Spinal cord (tissue), 10 donors: Measurements from ENCODE around the gene MYO1A. TPM values are rescaled to one million over a fixed set of nuclear protein-coding genes. Genes with fewer than 3 reads are reported as not detected.

Experiments used
- DNase-seq, 6 donors: peaks; one replicate each; pipeline versions ENCODE4 v3.0.0 to v3.0.0-alpha.2; 2013 to 2015; ENCODE audit warnings: low spot score in 6 of 6, low read depth in 4 of 6
- H3K27ac ChIP-seq: one replicate; pipeline ENCODE4 v1.5.1; 2013; ENCODE audit warnings: low read depth, low read length, control low read depth
- H3K27me3 ChIP-seq: one replicate; pipeline ENCODE4 v1.6.1; 2013; ENCODE audit warnings: low read length; ENCODE audit not compliant: control insufficient read depth, insufficient read depth
- H3K36me3 ChIP-seq: one replicate; pipeline ENCODE4 v1.6.1; 2013; ENCODE audit warnings: low read length; ENCODE audit not compliant: control insufficient read depth, insufficient read depth
- H3K4me1 ChIP-seq: one replicate; pipeline ENCODE4 v1.6.1; 2013; ENCODE audit warnings: low read length; ENCODE audit not compliant: control insufficient read depth, insufficient read depth
- H3K4me3 ChIP-seq: one replicate; pipeline ENCODE4 v1.5.1; 2013; ENCODE audit warnings: low read depth, low read length, control low read depth
- H3K9me3 ChIP-seq: one replicate; pipeline ENCODE4 v1.6.1; 2013; ENCODE audit warnings: low read length; ENCODE audit not compliant: control insufficient read depth, insufficient read depth
- WGBS: methylation state at CpG from one replicate; pipeline ENCODE4 v1.1.5; 2013; ENCODE audit warnings: missing lambda C conversion rate; ENCODE audit not compliant: insufficient coverage; 5-methylcytosine and 5-hydroxymethylcytosine counted together
- polyA plus RNA-seq, 2 donors: library from polyadenylated mRNA; unstranded; fragments of 120-200 nt; gene quantifications; one replicate each; pipeline ENCODE4 v1.2.1, GENCODE V29; 2013; ENCODE audit not compliant: insufficient read length in 2 of 2
- total RNA-seq, 2 donors: library from RNA; depleted of rRNA in 1 of 2; stranded (reverse); fragments of 120-200 nt in 1 of 2; fragments of >200 nt in 1 of 2; gene quantifications; one replicate each; pipeline versions ENCODE4 v1.2.3 to v1.2.4, GENCODE V29; 2013 to 2014
- donor health status: healthy.

MYO1A gene
- total and polyA plus RNA-seq, 4 donors: 0.17 to 0.69 (median 0.28) TPM; not detected in 1

DNA sequence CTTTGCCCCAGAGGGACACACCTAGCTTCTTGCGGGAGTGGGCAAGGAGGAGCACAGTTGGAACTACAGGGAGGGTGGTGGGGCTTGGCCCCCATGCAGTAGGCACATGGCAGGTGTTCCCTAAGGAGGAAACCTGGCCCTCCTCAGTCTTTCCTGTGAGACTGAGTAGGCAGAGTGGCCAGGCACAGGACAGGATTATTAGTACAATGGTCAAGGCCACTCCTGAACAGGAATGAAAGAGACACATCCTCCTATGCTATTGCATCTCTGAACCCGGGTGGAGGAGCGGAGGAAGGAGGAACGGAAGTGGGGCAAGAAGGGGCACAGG, 846 bp downstream of the MYO1A start:
- DNase-seq: no peak
- Histone ChIP-seq H3K9me3 (no peaks in the 10 kb centered on the region), H3K4me1 (no peaks in the 10 kb centered on the region), H3K27ac (no peak overlapping the region), H3K36me3 (no peaks in the 10 kb centered on the region), H3K4me3 (no peak overlapping the region), H3K27me3 (no peaks in the 10 kb centered on the region)
- 100% methylated on average over 1 of the region's 4 CpGs for WGBS

DNA sequence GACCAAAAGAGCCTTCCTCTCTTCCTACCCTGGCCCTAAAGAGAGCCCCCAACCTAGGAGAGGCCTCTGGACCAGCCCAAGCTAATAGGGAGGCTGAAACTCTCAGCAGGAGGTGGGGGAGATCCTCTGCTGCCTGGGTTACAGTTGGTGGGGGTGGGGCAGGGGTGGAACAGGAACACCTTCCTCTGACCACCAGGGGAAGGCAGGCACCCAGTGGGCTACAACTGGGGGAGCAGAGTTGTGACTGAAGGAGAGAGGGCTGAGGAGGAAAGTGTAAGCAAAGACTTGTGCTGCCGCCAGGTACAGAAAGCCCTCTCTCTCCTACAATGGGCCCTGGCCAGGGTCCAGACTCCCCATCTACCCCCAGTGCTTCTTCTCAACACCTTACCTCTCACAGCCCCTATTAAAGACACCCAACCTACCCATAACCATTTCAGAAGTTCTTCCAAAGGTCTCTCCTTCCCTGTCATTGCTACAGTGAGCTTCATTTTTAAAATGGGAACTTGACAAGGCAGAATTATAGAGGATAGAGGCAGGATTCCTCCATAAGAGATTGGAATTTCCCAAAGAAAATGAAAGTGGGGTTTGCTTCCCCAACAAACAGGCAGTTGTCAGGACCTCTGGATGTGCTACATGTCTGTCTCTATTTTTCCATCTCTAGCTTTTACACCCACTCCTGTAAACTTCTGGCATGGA, 1.4 kb downstream of the MYO1A start:
- DNase-seq: no peak
- Histone ChIP-seq H3K4me3 (no peak overlapping the region), H3K27ac (no peak overlapping the region), H3K36me3 (no peaks in the 10 kb centered on the region), H3K4me1 (no peaks in the 10 kb centered on the region), H3K9me3 (no peaks in the 10 kb centered on the region), H3K27me3 (no peaks in the 10 kb centered on the region)
- WGBS: no CpG with 5 or more reads among the region's 1 CpG

DNA sequence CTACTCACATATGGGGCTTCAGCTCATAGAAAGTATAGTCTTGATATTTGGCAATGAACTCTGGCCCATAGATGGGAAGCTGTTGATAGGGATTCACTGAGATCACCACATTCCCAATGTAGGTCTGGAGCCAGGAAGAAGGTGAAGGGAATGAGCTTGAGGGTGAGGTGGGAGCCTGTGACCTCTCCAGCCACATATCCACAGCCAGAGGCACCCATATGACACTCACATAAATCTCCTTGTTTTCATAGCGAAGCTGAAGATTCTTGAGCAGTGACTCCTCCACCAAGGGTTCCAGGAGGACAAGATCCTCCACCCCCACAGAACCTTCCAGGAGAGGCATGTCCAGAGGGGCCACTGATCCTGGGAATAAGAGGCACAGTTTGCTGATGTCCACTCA, 1.9 kb downstream of the MYO1A start:
- Histone ChIP-seq H3K36me3 (no peaks in the 10 kb centered on the region), H3K4me3 (no peak overlapping the region), H3K27me3 (no peaks in the 10 kb centered on the region), H3K4me1 (no peaks in the 10 kb centered on the region), H3K9me3 (no peaks in the 10 kb centered on the region), H3K27ac (no peak overlapping the region)
- WGBS: 100% methylated on average over 1 of the region's 1 CpG
- DNase-seq: no peak

DNA sequence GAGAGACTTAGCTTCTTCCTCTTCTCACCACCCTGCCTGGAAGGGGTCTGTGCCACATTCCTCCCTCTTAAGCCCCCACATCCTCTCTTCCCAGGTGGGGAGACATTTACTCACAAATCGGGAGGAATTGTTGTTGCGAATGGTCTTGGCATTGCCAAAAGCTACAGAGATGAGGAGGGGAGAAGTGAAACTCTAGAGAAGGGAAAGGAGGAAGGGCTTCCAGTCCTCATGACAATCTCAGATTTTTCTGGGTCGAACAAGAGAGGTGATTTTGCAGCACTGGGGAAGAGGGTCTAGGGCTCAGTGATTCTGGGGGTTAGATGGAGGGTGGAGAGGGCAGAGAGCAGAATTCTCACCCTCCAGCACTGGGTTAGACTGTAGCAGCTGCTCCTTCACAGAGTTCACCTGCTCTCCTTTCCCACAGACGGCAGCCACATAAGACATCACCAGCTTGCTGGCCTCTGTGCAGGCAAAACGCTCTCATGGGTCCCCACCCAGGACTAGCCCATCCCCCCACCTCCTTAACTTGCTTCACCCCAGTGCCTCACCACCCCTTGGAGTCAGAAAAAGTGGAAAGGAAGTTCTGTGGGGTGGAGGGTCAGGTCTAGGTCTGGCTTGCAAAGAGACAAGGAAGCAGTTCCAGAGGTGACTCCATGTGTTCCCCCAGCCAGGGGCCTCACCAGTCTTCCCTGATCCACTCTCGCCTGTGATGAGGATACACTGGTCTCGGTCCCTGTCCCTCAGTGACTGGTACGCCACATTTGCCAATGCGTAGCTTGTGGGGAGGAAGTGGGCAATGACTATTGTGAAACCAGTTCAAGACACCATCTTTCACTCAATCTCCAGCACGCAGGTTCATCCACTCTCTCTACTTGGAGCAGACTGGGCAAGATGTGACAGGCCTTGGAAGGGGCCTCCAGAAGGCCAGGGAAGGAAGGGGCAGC, 2.7 kb downstream of the MYO1A start:
- Histone ChIP-seq H3K36me3 (no peaks in the 10 kb centered on the region), H3K27me3 (no peaks in the 10 kb centered on the region), H3K4me1 (no peaks in the 10 kb centered on the region), H3K4me3 (no peak overlapping the region), H3K27ac (no peak overlapping the region), H3K9me3 (no peaks in the 10 kb centered on the region)
- no peak for DNase-seq
- WGBS: 81% methylated on average over 4 of the region's 10 CpGs

DNA sequence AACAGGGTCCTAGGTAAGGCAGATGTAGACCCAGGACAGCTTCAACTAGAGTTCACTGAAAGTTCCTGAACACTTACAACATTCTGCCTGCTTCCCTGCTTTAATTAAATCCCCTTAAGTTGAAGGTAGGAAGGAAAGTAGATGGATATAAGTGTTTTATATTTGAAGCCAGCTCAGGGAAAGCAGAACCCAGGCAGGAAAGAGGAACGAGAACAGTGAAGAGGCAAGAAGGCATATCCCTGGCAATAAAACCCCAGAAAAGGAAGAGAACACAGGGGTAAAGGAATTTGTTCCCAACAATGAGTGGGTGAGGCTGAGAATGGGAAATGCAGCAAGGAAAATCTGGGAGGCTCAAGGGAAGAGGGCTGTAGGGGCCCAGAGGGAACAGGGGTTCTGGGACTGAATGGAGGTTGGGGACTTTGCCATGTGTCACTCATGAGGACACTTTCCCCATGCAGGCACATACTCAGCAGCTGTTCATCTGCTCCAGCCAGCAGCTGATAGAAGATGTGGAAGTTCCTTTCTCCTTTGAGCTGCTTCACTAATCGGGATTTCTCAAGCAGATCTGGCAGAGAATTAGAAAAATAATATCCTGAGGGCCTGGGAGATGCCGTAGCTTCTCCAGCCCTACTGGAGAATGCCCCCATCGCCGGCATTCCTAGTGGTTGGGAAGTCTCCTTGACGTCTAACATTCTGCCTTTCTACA, 3.7 kb downstream of the MYO1A start:
- H3K4me3 ChIP-seq: no peak overlapping the region
- no peaks in the 10 kb centered on the region for H3K36me3 ChIP-seq
- DNase-seq: no peak
- WGBS: 77% methylated on average over 2 of the region's 6 CpGs
- H3K4me1 ChIP-seq: no peaks in the 10 kb centered on the region
- H3K9me3 ChIP-seq: no peaks in the 10 kb centered on the region
- no peaks in the 10 kb centered on the region for H3K27me3 ChIP-seq
- no peak overlapping the region for H3K27ac ChIP-seq

DNA sequence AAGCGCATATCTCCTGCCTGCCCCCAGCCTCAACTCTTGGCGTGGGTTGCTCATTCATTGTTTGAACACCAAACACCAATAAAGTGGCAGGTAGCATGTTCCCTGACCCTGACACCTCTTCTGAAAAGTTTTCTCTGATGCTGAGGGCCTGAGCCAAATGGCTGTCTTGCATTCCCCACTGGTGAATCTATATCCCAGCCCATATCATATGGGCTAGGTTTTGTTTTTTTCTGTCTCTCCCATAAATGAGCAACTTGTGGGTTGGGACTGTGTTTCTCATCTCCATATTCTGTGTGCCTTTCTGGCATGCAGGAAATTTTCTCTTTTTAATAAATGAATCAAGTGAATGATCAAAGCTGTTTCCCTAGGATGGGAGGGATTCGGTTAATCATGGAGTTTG, 5.0 kb downstream of the MYO1A start:
- 93% methylated on average over 3 of the region's 3 CpGs for WGBS
- Histone ChIP-seq H3K9me3 (no peaks in the 10 kb centered on the region), H3K27me3 (no peaks in the 10 kb centered on the region), H3K27ac (no peak overlapping the region), H3K4me3 (no peak overlapping the region), H3K4me1 (no peaks in the 10 kb centered on the region), H3K36me3 (no peaks in the 10 kb centered on the region)
- no peak for DNase-seq

DNA sequence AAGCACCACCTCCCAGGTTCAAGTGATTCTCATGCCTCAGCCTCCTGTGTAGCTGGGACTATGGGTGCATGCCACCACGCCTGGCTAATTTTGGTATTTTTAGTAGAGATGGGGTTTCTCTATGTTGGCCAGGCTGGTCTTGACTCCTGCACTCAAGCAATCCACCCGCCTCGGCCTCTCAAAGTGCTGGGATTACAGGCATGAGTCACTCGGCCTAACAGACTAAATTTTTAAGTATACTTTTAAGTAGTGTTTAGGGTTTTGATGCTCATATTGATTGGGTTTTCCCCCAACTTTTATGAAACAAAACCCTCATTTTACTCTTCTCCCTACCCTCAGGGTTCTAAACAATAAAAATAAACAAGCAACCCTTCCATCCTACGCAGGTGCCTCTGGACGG, 5.5 kb downstream of the MYO1A start:
- Histone ChIP-seq H3K36me3 (no peaks in the 10 kb centered on the region), H3K27me3 (no peaks in the 10 kb centered on the region), H3K9me3 (no peaks in the 10 kb centered on the region), H3K27ac (no peak overlapping the region), H3K4me3 (no peak overlapping the region), H3K4me1 (no peaks in the 10 kb centered on the region)
- no peak for DNase-seq
- WGBS: 84% methylated on average over 3 of the region's 6 CpGs

DNA sequence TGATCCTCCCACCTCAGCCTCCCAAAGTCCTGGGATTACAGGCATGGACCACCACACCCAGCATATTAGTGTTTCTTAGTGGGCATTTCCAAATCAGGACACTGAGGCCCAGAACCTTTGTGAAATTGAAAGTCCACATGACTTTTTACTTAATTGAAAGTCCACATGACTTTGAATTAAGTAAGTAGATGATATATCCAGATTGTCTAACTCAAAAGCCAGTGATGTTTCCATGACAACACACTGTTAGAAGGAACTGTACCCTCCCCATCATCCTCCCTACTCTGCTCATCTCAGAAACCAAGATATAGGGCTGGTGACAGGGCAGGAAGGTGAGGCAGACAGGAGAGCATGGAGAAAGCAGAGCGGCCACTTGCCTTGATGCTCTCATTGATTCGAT, 7.2 kb downstream of the MYO1A start:
- H3K36me3 ChIP-seq: no peaks in the 10 kb centered on the region
- no peak for DNase-seq
- no peaks in the 10 kb centered on the region for H3K27me3 ChIP-seq
- H3K4me1 ChIP-seq: no peaks in the 10 kb centered on the region
- H3K4me3 ChIP-seq: no peak overlapping the region
- H3K9me3 ChIP-seq: no peaks in the 10 kb centered on the region
- 95% methylated on average over 2 of the region's 2 CpGs for WGBS
- H3K27ac ChIP-seq: no peak overlapping the region

DNA sequence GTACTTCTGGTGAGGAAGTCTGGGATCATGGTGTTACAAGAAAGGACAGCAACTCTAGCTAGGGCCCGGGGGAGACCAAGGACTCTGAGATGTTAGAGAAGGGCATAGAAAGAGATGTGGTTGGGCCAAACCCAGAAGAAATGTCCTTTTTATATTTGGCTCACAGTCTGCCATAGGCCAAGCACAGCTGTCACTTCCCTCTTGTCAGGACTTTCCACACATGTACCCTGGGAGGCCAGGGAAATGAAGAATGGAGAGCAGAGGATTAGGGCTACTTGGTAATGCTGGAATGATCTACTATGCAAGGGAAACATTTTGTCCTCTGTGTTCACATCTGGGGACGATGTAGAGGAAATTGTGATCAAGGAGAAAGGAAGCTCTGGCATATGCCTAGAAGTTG, 9.2 kb downstream of the MYO1A start:
- DNase-seq: no peak
- no CpG with 5 or more reads among the region's 2 CpGs for WGBS
- H3K4me1 ChIP-seq: no peaks in the 10 kb centered on the region
- no peaks in the 10 kb centered on the region for H3K9me3 ChIP-seq
- H3K4me3 ChIP-seq: no peak overlapping the region
- no peaks in the 10 kb centered on the region for H3K36me3 ChIP-seq
- H3K27me3 ChIP-seq: no peaks in the 10 kb centered on the region
- H3K27ac ChIP-seq: no peak overlapping the region
